GM18907 (cell line): ENCODE measurements around the gene PRPF19.

Experiments used
- ATAC-seq: cut with Tn5 transposase; IDR thresholded peaks from one replicate; pipeline ENCODE4 v1.9.1; 2021; ENCODE audit warnings: mild to moderate bottlenecking, moderate library complexity; ENCODE audit not compliant: unreplicated experiment

Gene PRPF19

GRCh38 chr11:60938500-60938899, 32.1 kb upstream of the PRPF19 start:
- ATAC-seq, result no peak

- ATAC-seq, result no peak
These were observed 31.4 kb upstream of the PRPF19 start for GRCh38 chr11:60937811-60938210.

GRCh38 chr11:60937144-60937527, 30.8 kb upstream of the PRPF19 start:
- no peak for ATAC-seq

DNA sequence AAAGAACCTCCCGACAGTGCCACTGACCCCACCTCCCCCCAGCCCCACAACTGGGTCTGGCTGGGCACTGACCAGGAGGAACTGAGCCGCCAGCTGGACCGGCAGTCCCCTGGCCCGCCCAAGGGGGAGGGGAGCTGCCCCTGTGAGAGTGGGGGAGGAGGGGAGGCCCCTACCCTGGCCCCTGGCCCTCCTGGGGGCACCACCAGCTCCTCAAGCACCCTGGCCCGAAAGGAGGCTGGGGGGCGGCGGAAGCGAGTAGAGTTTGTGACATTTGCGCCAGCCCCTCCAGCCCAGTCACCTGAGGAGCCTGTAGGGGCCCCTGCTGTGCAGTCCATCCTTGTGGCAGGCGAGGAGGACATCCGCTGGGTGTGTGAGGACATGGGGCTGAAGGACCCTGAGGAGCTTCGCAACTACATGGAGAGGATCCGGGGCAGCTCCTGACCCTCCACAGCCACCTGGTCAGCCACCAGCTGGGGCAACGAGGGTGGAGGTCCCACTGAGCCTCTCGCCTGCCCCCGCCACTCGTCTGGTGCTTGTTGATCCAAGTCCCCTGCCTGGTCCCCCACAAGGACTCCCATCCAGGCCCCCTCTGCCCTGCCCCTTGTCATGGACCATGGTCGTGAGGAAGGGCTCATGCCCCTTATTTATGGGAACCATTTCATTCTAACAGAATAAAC, 30.2 kb upstream of the PRPF19 start:
- no peak for ATAC-seq

- no peak for ATAC-seq
These were observed 29.5 kb upstream of the PRPF19 start for GRCh38 chr11:60935676-60936442.

- no peak for ATAC-seq
These were observed 28.6 kb upstream of the PRPF19 start for GRCh38 chr11:60934790-60935605.

GRCh38 chr11:60934124-60934789, 27.9 kb upstream of the PRPF19 start:
- no peak for ATAC-seq

DNA sequence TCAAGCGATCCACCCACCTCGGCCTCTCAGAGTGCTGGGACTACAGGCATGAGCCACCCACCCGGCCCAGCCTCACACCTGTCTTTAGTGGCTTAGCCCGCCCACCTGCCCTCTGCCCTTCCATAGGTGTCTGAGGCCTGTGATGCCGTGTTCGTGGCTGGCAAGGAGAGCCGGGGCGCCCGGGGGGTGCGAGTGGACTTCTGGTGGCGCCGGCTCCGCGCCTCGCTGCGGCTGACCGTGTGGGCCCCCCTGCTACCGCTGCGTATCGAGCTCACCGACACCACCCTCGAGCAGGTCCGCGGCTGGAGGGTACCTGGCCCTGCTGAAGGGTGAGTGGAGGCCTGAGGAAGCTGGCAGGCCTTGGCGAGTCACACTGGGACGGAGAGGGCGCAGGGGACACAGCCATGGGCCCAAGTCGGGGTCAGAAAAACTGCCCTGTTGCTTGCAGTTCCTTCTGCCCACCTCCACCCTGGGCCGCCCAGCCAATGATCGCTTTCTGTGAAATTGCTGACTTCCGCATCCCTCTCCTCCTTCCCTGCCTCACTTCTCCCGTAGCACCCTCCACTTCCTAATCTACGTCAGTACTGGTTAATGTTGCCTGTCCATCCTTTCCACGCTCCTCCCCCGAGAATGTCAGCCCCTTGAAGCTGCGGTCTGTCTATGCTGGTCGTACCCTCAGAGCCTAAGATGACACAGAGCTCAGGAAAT, 27.2 kb upstream of the PRPF19 start:
- ATAC-seq, result no peak

GRCh38 chr11:60932605-60933356, 26.4 kb upstream of the PRPF19 start:
- no peak for ATAC-seq

DNA sequence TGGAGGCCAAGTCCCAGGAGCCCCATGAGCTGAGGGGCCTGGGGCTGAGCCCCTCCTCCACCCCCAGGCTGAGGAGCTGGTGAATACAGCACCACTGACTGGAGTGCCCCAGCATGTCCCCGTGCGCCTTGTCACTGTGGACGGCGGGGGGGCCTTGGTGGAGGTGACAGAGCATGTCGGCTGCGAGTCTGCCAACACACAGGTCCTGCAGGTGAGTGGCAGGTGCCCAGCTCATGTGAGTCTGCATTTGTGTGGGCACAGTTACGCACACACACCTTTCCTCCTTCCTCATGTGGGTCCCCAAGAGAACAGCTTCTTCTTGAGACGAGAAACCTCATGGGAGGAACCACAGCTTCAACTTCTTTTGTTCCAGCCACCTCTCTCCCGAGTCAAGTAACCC, 25.5 kb upstream of the PRPF19 start:
- ATAC-seq, result no peak

- no peak for ATAC-seq
These were observed 24.0 kb upstream of the PRPF19 start for GRCh38 chr11:60930394-60930793.

- no peak for ATAC-seq
These were observed 23.4 kb upstream of the PRPF19 start for GRCh38 chr11:60929764-60930163.

DNA sequence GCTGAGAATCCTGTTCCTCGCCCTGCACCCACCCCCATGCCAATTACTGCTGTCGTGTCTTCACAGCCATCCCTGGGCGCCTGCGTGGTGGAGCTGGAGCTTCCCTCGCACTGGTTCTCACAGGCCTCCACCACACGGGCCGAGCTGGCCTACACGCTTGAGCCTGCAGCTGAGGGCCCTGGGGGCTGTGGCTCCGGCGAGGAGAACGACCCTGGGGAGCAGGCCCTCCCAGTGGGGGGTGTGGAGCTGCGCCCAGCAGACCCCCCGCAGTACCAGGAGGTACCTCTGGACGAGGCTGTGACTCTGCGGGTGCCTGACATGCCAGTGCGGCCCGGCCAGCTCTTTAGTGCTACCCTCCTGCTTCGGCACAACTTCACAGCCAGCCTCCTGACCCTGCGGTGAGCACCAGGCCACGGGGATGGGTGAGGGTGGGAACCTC, 22.2 kb upstream of the PRPF19 start:
- ATAC-seq, result no peak

DNA sequence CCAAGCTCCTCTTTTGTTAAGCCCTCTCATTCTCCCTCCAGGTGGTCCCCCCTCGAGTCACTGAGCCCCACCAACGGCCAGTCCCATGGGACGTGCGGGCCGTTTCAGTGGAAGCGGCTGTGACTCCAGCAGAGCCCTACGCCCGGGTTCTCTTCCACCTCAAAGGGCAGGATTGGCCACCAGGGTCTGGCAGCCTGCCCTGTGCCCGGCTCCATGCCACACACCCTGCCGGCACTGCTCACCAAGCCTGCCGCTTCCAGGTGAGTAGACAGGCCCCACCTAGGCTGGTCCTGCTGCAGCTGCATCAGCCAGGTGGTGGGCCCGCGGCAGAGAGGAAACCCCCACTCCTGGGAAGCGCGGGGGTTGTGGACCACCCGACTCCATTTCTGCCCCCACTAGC, 21.2 kb upstream of the PRPF19 start:
- no peak for ATAC-seq

GRCh38 chr11:60927061-60927592, 20.7 kb upstream of the PRPF19 start:
- no peak for ATAC-seq

DNA sequence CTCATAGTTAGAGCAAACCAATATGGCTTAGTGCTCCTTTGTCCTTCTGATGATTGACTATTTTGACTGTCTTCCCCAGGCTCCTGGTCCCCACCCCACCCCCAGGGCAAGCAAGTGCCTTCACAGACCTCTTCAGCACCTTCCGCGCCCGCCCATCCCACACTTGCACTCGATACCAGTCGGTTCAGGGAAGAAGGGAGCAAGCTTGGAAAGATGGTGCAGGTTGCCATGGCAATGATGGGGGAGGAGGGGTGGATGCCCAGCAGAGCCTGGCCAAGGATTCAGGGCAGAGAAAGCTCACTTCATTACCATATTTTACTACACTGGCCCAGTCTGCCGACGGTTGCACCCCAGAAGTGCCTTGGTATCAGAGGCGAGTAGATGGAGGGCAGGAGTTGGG, 20.1 kb upstream of the PRPF19 start:
- no peak for ATAC-seq

- ATAC-seq, result no peak
These were observed 19.5 kb upstream of the PRPF19 start for GRCh38 chr11:60925868-60926267.

DNA sequence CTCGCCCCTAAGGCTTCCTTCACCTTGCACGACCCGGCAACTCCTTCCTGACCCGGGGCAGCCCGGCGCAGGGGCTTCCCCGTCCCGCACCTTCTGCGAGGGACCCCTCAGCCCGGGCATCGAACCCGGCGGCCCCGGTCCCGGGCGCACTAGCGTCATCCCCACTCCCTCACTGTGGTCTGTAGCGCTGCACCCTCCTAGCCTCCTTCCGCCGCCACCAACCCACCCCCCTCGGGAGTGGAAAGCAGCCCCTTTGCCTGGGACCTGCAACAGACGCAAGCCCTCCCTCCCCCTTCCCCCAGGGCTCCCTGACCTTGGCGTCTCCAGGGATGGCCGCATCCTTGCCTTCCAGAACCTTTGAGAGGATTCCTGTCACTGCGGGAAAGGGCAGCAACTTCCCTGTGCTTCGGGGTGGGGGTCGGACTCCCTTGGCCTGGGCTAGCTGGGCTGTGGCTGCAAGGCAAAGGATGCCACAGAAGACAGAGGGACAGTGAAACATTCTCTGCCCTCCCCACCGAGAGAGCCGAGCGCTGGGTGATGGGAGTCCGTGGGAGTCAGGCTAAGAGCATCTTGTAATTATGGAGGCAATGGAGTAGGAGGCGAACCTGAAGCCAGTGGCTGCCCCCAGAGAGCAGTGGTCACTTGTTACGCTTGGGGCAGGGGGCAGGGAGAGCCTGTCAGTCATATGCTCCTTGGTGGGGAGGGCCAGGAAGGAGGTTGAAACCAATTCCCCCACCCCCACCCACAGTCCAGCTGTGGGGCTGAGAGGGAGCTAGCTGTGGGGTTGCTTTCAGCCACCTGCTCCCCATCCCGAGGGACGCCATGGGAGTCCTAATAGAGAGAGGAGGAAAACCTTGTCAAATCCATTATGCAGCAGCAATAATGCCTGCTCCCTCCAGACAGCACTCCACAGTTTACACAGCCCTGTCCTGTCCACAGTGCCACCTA, 18.8 kb upstream of the PRPF19 start:
- no peak for ATAC-seq
